Measurements from ENCODE around the gene PRKN. TPM values are rescaled to one million over a fixed set of nuclear protein-coding genes. Genes with fewer than 3 reads are reported as not detected.

Gene PRKN
- total RNA-seq, 1 donor from 2014 or later: 25.5 TPM

DNA sequence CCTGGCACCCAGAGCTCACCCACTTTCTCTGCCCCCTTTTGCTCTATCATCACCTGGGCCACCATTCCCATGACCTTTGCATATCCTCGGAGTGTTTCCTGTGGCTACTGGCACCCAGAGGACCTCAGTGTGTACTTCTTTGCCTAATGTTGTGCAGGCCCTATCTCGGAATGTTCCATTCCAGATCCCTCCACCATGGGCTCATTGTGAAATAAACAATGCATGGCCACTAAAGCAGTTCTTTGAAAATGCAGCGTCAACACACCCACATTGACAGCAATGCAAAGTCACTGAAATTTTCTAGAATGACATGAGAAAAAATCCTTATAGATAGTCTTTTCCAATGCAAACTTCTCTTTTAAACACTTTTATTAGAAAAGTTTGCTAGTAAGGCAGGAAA lies 1380.8 kb downstream of the PRKN start:
- Histone ChIP-seq H3K27ac (replicated peaks) (no peak overlapping the region), H3K4me3 (no peak overlapping the region), H3K9me3 (replicated peaks) (no peaks in the 10 kb centered on the region), H3K4me1 (peaks cover 5% of the 10 kb centered on the region), H3K27me3 (ENCODE audit: low read depth) (no peaks in the 10 kb centered on the region), H3K36me3 (no peaks in the 10 kb centered on the region)
- intact Hi-C loops (cut with micrococcal nuclease): no loop called here
- TF ChIP-seq, protein P1, sequence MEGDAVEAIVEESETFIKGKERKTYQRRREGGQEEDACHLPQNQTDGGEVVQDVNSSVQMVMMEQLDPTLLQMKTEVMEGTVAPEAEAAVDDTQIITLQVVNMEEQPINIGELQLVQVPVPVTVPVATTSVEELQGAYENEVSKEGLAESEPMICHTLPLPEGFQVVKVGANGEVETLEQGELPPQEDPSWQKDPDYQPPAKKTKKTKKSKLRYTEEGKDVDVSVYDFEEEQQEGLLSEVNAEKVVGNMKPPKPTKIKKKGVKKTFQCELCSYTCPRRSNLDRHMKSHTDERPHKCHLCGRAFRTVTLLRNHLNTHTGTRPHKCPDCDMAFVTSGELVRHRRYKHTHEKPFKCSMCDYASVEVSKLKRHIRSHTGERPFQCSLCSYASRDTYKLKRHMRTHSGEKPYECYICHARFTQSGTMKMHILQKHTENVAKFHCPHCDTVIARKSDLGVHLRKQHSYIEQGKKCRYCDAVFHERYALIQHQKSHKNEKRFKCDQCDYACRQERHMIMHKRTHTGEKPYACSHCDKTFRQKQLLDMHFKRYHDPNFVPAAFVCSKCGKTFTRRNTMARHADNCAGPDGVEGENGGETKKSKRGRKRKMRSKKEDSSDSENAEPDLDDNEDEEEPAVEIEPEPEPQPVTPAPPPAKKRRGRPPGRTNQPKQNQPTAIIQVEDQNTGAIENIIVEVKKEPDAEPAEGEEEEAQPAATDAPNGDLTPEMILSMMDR (IDR thresholded peaks at IDR 0.05; ENCODE audit: borderline replicate concordance): no peak
- DNase-seq: no peak

DNA sequence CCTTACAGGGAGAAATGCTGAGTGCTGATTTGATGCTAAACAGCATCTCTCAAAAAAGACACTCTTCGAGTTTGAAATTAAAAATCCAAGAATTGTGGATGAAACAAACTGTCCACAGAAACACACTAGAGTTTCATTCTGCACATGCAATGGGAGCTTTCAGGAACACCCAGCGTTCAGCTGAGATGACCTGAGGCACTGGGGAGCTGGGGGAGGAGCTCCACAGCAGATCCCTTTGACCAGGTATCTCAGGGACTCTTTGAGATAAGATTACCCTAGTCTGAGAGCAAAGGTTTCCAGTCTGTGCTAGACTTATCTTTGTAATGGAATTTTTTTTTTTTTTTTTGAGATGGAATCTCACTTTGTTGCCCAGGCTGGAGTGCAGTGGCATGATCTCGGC lies 1382.9 kb downstream of the PRKN start:
- intact Hi-C loops (cut with micrococcal nuclease): no loop called here
- Histone ChIP-seq H3K4me1 (peaks cover 5% of the 10 kb centered on the region), H3K27ac (replicated peaks) (no peak overlapping the region), H3K27me3 (ENCODE audit: low read depth) (no peaks in the 10 kb centered on the region), H3K4me3 (no peak overlapping the region), H3K9me3 (replicated peaks) (no peaks in the 10 kb centered on the region), H3K36me3 (no peaks in the 10 kb centered on the region)
- no peak for DNase-seq
- TF ChIP-seq, protein P1 (IDR thresholded peaks at IDR 0.05; ENCODE audit: borderline replicate concordance): no peak

DNA sequence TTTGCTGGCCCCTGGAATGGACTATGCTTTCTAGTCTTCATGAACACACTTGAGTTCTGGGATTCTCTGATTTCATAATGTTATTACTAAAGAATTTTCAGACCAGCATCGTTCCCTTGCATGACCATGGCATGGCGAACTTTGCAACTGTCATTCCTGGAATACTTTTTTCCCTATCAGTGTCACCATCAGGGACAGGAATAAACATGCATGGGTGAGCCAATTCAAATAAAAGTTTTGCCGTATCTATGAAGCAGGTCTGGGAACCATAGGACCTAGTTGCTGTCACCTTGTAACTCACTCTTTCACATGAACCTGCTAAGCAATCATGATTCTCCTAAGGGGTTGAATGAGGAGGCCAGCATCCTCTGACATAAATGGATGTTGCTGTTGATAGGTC lies 1385.5 kb downstream of the PRKN start:
- TF ChIP-seq, protein P1 (IDR thresholded peaks at IDR 0.05; ENCODE audit: borderline replicate concordance): no peak
- H3K36me3 ChIP-seq: no peaks in the 10 kb centered on the region
- intact Hi-C loops (cut with micrococcal nuclease): no loop called here

DNA sequence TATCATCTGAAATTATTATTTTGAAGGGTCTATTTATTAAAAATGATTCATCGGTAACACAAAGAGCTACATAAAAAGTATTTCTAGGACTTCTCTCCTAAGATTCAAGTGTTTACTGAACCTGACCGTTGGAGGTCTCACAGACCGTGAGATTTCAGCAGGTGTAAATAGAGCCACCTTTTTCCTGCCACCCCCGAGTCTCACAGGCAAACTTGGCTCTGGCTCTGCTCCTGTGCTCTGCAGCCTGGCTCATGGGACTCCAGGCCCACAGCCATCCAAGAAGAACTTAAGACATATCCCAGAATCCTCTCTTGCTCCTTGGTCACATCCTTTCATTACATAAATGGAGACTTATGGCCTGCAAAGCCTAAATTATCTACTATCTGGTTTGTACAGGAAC lies 1385.9 kb downstream of the PRKN start:
- Histone ChIP-seq H3K4me3 (no peak overlapping the region), H3K4me1 (peaks cover 5% of the 10 kb centered on the region), H3K9me3 (replicated peaks) (no peaks in the 10 kb centered on the region), H3K27ac (replicated peaks) (no peak overlapping the region), H3K27me3 (ENCODE audit: low read depth) (no peaks in the 10 kb centered on the region), H3K36me3 (no peaks in the 10 kb centered on the region)
- DNase-seq: no peak
- TF ChIP-seq, protein P1 (IDR thresholded peaks at IDR 0.05; ENCODE audit: borderline replicate concordance): no peak
- intact Hi-C loops (cut with micrococcal nuclease): no loop called here

More for the DNA sequence above, 1385.5 kb downstream of the PRKN start:
- H3K4me1 ChIP-seq: peaks cover 5% of the 10 kb centered on the region
- no peak for DNase-seq
- no peak overlapping the region for H3K27ac ChIP-seq (replicated peaks)
- H3K4me3 ChIP-seq: no peak overlapping the region
- H3K27me3 ChIP-seq (ENCODE audit: low read depth): no peaks in the 10 kb centered on the region
- H3K9me3 ChIP-seq (replicated peaks): no peaks in the 10 kb centered on the region

DNA sequence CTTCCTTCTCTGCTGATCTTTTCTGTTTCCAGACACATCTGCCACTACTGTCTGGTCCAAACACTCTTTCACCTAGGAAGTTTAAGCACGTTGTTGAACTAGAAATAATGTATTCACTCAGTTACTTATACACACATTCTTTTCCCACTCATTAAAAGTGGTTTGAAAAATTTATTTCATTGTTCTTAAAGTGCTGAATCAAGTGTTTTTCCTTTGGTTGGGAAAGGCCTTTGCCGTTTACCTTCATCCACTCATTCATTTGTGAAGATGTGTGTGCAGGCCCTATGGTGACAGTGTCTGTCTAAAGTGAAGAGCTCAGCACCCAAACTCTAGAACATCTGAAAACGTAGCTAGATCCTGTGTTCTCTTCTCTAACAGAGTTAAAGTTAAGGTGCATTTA lies 1389.6 kb downstream of the PRKN start:
- H3K4me3 ChIP-seq: no peak overlapping the region
- H3K9me3 ChIP-seq (replicated peaks): no peaks in the 10 kb centered on the region
- H3K27ac ChIP-seq (replicated peaks): no peak overlapping the region
- TF ChIP-seq, protein P1 (IDR thresholded peaks at IDR 0.05; ENCODE audit: borderline replicate concordance): no peak
- H3K27me3 ChIP-seq (ENCODE audit: low read depth): no peaks in the 10 kb centered on the region
- no peaks in the 10 kb centered on the region for H3K36me3 ChIP-seq
- H3K4me1 ChIP-seq: peaks cover 5% of the 10 kb centered on the region
- no peak for DNase-seq
- intact Hi-C loops (cut with micrococcal nuclease): no loop called here

DNA sequence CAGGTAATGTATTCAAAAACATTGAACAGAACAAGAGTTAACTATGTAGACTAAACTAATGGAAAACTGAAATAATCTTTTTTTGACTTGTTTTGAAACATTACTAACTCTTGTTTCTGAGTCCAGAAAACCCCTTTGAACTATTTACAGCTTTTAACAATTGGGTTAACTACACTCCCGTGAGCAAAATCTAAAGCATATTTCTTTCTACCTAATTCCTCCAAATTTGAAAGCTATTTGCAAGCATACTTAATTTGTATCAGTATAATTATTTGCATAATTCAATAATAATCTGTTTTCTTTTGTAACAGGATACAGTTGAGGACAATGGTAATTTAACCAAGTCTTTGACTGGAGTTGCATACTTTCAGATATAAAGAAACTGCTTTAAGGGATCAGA lies 1391.1 kb downstream of the PRKN start:
- no peaks in the 10 kb centered on the region for H3K27me3 ChIP-seq (ENCODE audit: low read depth)
- no peak overlapping the region for H3K4me3 ChIP-seq
- no peaks in the 10 kb centered on the region for H3K9me3 ChIP-seq (replicated peaks)
- TF ChIP-seq, protein P1 (IDR thresholded peaks at IDR 0.05; ENCODE audit: borderline replicate concordance): no peak
- intact Hi-C loops (cut with micrococcal nuclease): no loop called here
- H3K27ac ChIP-seq (replicated peaks): no peak overlapping the region
- H3K36me3 ChIP-seq: no peaks in the 10 kb centered on the region
- no peak for DNase-seq
- H3K4me1 ChIP-seq: no peaks in the 10 kb centered on the region
